Panc1 (cell line): ENCODE results near the gene HBG2. TPM values are rescaled to one million over a fixed set of nuclear protein-coding genes. Genes with fewer than 3 reads are reported as not detected.

Experiments used
- ATAC-seq: fragments of 200-7000 bp; cut with Tn5 transposase; 2 replicates; pipeline ENCODE4 v1.9.1; 2020; ENCODE audit warnings: mild to moderate bottlenecking, moderate library complexity
- BruUV-seq: library from RNA; stranded (reverse); fragments of 400-500 nt; replicated peaks from 2 replicates; lab custom pipeline; 2021; lab: Mats Ljungman, UMichigan
- CTCF ChIA-PET: fragments of 300-600 bp; sonication (Branson Sonifier 250); formaldehyde crosslinking; loops from one replicate; lab custom pipeline; 2022; ENCODE audit warnings: antibody characterized with exemption; lab: Charles Lee
- POLR2A ChIA-PET: fragments of 300-600 bp; sonication (Branson Sonifier 250); formaldehyde crosslinking; loops from one replicate; lab custom pipeline; 2022; ENCODE audit warnings: antibody characterized with exemption; lab: Charles Lee
- DNase-seq: peaks from one replicate; pipeline ENCODE4 v3.0.0-alpha.2; 2010; ENCODE audit warnings: low read depth, low spot score
- H3K27ac ChIP-seq: 2 replicates; pipeline ENCODE4 v1.5.1; 2011; ENCODE audit warnings: mild to moderate bottlenecking, low read length, inconsistent platforms
- H3K27me3 ChIP-seq: fragments of 200-500 bp; sonication (Bioruptor generic); 2 replicates; pipeline ENCODE4 v1.6.0; 2014; ENCODE audit warnings: low read length, inconsistent platforms; ENCODE audit not compliant: control insufficient read depth, insufficient read depth
- H3K36me3 ChIP-seq: fragments of 200-500 bp; sonication (Bioruptor generic); 2 replicates; pipeline ENCODE4 v1.5.1; 2014; ENCODE audit warnings: inconsistent platforms, mild to moderate bottlenecking, low read length, moderate library complexity; ENCODE audit not compliant: control insufficient read depth, insufficient read depth
- H3K4me1 ChIP-seq: 2 replicates; pipeline ENCODE4 v1.5.1; 2011; ENCODE audit warnings: inconsistent platforms, mild to moderate bottlenecking, low read length, moderate library complexity; ENCODE audit not compliant: control insufficient read depth, insufficient read depth
- H3K4me3 ChIP-seq, 2 experiments: 2 replicates each; pipeline ENCODE4 v1.5.1; 2011 to 2012; ENCODE audit warnings: low read depth in 2 of 2, low read length in 2 of 2, mild to moderate bottlenecking in 2 of 2, inconsistent platforms in 1 of 2, moderate library complexity in 1 of 2
- H3K9me3 ChIP-seq: fragments of 200-500 bp; sonication (Bioruptor generic); 2 replicates; pipeline ENCODE4 v1.5.1; 2014; ENCODE audit warnings: low read depth, mild to moderate bottlenecking, inconsistent platforms, low read length, moderate library complexity; ENCODE audit not compliant: control insufficient read depth, insufficient read depth
- CTCF ChIP-seq: fragments of 450-650 bp; IDR thresholded peaks from 2 replicates; pipeline ENCODE4 v1.5.1; 2017; ENCODE audit warnings: mild to moderate bottlenecking
- POLR2AphosphoS5 ChIP-seq: IDR thresholded peaks from 2 replicates; pipeline ENCODE4 v1.6.1; 2012; ENCODE audit warnings: mild to moderate bottlenecking, low read depth, low read length, moderate library complexity
- SIN3A ChIP-seq: IDR thresholded peaks from 2 replicates; pipeline ENCODE4 v1.6.1; 2012; ENCODE audit warnings: low read depth, mild to moderate bottlenecking, low read length, moderate library complexity, borderline replicate concordance; ENCODE audit not compliant: insufficient read depth
- TCF7L2 ChIP-seq: IDR thresholded peaks from 2 replicates; pipeline ENCODE4 v1.6.1; 2011; ENCODE audit warnings: mild to moderate bottlenecking, low read depth, low read length, inconsistent platforms
- in situ Hi-C: cut with HindIII; loops from 2 replicates; pipeline ENCODE4 v1.10.0; 2016; ENCODE audit warnings: low sequenced_read_pairs, low pct_unique_long_range_greater_than_20kb
- intact Hi-C: fragments of 100-400 bp; cut with micrococcal nuclease; formaldehyde crosslinking; loops from one replicate; pipeline ENCODE4 v1.10.0; 2022; ENCODE audit not compliant: unreplicated experiment
- total RNA-seq: library from RNA; stranded (reverse); gene quantifications from one replicate; pipeline ENCODE4 v1.2.1, GENCODE V29; 2021; ENCODE audit not compliant: unreplicated experiment
- TF ChIP-seq, protein P1 (sequence below), 2 experiments: IDR thresholded peaks; 2 replicates each; pipeline ENCODE4 v1.6.1; 2011 to 2012; ENCODE audit warnings: low read depth in 2 of 2, control low read depth in 1 of 2, low read length in 1 of 2, mild to moderate bottlenecking in 1 of 2, moderate library complexity in 1 of 2; ENCODE audit not compliant: insufficient read depth in 1 of 2

HBG2 gene
- total RNA-seq, 1 experiment from 2014 or later: 6.5 TPM

DNA sequence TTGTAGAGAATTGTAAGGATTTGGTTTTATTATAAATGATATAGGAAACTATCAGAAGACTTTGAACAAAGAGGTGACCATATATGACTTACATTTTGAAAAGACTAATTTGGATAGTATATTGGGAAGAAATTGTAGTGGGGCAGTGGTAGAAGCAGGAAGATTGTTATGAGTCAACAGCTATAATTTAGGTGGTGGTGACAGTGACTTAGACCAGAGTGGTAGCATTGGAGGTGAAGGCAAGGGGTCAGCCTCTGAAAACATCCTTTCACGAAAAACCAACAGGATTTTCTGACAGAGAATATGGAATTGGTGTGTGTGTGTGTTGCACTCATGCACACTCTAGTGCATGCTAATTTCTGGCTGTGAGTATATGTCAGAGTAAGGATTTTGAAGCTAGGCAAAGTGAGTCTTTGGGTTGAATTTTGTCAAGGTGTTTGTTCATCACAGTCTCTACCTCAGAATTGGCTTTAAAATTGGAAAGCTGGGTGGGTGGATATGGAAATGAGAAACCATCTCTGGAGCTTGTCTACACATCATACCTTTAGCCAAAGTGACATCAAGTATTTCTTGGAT lies 23.3 kb upstream of the HBG2 start:
- intact Hi-C loops (no loop called here), in situ Hi-C loops (no loop called here)
- CTCF ChIA-PET: interaction anchor here (1.1 kb wide), 1 partner anchor 973 kb away, joined by 3 read pairs; no protein-coding TSS in a partner anchor
- Histone ChIP-seq H3K4me3 (no peak overlapping the region), H3K27me3 (no peaks in the 10 kb centered on the region), H3K36me3 (no peaks in the 10 kb centered on the region), H3K9me3 (no peaks in the 10 kb centered on the region), H3K4me1 (peaks cover 7% of the 10 kb centered on the region; the same call in 1 of the 2 replicates), H3K27ac (no peak overlapping the region)
- ATAC-seq: no peak
- BruUV-seq: no TSS peak
- POLR2A ChIA-PET: no interaction called here
- no peak for TF ChIP-seq TCF7L2
- TF ChIP-seq, protein P1, sequence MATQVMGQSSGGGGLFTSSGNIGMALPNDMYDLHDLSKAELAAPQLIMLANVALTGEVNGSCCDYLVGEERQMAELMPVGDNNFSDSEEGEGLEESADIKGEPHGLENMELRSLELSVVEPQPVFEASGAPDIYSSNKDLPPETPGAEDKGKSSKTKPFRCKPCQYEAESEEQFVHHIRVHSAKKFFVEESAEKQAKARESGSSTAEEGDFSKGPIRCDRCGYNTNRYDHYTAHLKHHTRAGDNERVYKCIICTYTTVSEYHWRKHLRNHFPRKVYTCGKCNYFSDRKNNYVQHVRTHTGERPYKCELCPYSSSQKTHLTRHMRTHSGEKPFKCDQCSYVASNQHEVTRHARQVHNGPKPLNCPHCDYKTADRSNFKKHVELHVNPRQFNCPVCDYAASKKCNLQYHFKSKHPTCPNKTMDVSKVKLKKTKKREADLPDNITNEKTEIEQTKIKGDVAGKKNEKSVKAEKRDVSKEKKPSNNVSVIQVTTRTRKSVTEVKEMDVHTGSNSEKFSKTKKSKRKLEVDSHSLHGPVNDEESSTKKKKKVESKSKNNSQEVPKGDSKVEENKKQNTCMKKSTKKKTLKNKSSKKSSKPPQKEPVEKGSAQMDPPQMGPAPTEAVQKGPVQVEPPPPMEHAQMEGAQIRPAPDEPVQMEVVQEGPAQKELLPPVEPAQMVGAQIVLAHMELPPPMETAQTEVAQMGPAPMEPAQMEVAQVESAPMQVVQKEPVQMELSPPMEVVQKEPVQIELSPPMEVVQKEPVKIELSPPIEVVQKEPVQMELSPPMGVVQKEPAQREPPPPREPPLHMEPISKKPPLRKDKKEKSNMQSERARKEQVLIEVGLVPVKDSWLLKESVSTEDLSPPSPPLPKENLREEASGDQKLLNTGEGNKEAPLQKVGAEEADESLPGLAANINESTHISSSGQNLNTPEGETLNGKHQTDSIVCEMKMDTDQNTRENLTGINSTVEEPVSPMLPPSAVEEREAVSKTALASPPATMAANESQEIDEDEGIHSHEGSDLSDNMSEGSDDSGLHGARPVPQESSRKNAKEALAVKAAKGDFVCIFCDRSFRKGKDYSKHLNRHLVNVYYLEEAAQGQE (IDR thresholded peaks at IDR 0.05; ENCODE audit: insufficient read depth in 1 of 2, low read depth in 2 of 2, low read length in 1 of 2): no peak
- DNase-seq: no peak

DNA sequence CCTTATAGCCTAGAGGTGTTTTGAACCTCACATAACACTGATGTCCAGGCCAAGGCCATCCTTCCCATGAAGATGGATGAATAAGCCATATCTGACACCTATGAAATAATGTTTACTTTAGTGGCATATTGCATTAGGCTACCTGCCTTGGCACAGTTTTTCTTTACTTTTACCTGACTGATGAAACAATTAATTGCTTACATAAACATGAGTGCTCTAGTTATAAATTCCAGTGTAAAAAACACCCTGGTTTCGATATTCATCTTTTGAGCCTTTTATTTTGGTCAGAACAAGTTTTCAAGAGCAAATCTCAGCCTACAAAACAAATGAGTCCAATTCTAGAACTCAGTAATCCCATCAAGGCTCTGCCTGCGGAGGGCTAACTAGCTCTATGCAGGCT lies 22.1 kb upstream of the HBG2 start:
- Histone ChIP-seq H3K9me3 (no peaks in the 10 kb centered on the region), H3K27me3 (no peaks in the 10 kb centered on the region), H3K4me1 (peaks cover 7% of the 10 kb centered on the region; the same call in 1 of the 2 replicates), H3K27ac (no peak overlapping the region), H3K4me3 (no peak overlapping the region), H3K36me3 (no peaks in the 10 kb centered on the region)
- no TSS peak for BruUV-seq
- ChIA-PET POLR2A (interaction anchor here (0.6 kb wide), 1 partner anchor 101 kb away, joined by 5 read pairs; no protein-coding TSS in a partner anchor), CTCF (interaction anchor here (0.7 kb wide), 1 partner anchor 9 kb away, joined by 4 read pairs; no protein-coding TSS in a partner anchor)
- in situ Hi-C loops (no loop called here), intact Hi-C loops (no loop called here)
- ATAC-seq (no peak), DNase-seq (no peak)
- TF ChIP-seq CTCF (no peak), TCF7L2 (no peak), POLR2AphosphoS5 (no peak), SIN3A (no peak)
- TF ChIP-seq, protein P1 (IDR thresholded peaks at IDR 0.05; ENCODE audit: insufficient read depth in 1 of 2, low read depth in 2 of 2, low read length in 1 of 2): no peak
